ENCODE results near the gene RAB3GAP1.

Gene RAB3GAP1

DNA sequence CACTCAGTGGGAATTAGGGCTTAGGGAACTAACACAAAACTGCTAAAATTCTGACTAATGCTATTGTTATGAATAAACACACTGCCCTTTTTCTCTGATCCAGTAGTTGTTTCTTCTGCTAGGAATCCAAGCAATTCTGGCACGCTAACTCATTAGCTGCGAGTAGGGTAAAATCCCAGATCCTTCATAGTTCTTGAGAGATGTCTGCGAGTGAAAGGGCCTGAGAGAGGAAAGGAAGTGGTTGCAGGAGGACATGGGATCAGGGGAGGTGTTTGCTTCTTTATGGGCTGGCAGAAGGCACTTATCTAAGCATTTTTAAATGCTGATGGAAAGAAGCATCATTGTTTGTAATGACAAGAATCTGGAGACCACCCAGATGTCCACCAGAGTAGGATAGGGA, 14.3 kb upstream of the RAB3GAP1 start:
- DNase-seq (ENCODE audit: low read depth) = peak; percentile 26
- TF ChIP-seq, protein P1, sequence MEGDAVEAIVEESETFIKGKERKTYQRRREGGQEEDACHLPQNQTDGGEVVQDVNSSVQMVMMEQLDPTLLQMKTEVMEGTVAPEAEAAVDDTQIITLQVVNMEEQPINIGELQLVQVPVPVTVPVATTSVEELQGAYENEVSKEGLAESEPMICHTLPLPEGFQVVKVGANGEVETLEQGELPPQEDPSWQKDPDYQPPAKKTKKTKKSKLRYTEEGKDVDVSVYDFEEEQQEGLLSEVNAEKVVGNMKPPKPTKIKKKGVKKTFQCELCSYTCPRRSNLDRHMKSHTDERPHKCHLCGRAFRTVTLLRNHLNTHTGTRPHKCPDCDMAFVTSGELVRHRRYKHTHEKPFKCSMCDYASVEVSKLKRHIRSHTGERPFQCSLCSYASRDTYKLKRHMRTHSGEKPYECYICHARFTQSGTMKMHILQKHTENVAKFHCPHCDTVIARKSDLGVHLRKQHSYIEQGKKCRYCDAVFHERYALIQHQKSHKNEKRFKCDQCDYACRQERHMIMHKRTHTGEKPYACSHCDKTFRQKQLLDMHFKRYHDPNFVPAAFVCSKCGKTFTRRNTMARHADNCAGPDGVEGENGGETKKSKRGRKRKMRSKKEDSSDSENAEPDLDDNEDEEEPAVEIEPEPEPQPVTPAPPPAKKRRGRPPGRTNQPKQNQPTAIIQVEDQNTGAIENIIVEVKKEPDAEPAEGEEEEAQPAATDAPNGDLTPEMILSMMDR (conservative IDR thresholded peaks at IDR 0.05; ENCODE audit: low read depth, low read length) = no peak
- no peak overlapping the region for H3K4me3 ChIP-seq (ENCODE audit: low read depth, low read length)

DNA sequence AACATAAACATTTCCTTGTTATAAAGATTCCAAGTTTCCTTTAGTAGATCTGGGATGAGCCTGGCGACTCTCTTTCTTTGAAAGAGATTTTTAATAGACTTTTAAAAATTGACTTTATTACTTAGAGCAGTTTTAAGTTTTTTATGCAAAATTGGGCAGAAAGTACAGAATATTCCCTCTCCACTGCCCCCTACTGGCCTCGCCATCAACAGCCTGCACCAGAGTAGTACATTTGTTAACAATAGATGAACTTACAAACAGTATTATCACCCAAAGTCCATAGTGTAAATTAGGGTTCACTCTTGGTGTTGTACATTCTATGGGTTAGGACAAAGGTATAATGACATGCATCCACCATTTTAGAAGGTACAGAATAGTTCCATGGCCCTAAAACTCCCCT, 8.7 kb upstream of the RAB3GAP1 start:
- TF ChIP-seq, protein P1 (conservative IDR thresholded peaks at IDR 0.05; ENCODE audit: low read depth, low read length) = peak; percentile 68
- DNase-seq (ENCODE audit: low read depth) = peak; percentile 12
- no peak overlapping the region for H3K4me3 ChIP-seq (ENCODE audit: low read depth, low read length)

DNA sequence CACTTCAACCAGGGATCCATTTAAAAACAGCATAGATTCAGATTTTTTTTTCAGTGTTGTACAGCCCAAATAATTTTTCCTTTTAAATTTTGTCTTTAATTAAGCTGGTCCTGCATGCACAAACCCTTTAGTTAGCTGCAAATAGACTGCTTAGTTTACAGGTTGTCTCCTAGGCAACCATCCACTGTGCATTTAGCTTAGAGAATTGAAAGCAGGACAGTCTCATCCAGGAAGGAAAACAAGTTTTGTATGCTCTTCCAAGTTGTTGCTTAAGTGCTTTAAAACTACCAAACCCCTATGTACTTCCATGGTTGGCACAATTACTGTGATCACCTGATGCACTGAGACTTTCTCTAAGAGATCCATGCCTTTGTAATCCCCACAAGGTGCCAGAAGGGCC, 4.8 kb upstream of the RAB3GAP1 start, which contains the start of gene MAP3K19:
MAP3K19 (minus strand) TSS at position 148 of the 400 bp plus-strand sequence. CDS start 22,800 bp downstream, outside the sequence.
- H3K4me3 ChIP-seq (ENCODE audit: low read depth, low read length) = no peak within 1 kb of the TSS
- peak; percentile 5 for DNase-seq (ENCODE audit: low read depth)
- TF ChIP-seq, protein P1 (conservative IDR thresholded peaks at IDR 0.05; ENCODE audit: low read depth, low read length) = no peak

DNA sequence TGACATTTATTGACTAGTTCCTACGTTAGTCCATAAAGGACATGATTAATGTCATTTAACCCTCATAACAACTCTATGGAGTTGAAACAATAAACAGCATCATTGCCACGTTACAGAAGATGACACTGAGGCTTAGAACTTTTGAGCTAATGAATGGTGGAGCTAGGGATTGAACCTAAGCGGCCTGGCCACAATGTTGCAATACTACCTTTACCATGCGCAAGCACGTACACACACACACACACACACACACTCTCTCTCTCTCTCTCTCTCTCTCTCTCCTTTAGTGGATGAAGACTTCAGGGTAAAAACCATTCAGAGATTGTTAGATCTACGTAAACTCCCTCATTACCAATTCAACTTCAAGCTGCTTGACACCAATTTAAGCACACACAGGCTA, 4.0 kb upstream of the RAB3GAP1 start:
- TF ChIP-seq, protein P1 (conservative IDR thresholded peaks at IDR 0.05; ENCODE audit: low read depth, low read length) = no peak
- H3K4me3 ChIP-seq (ENCODE audit: low read depth, low read length) = no peak overlapping the region
- DNase-seq (ENCODE audit: low read depth) = no peak

DNA sequence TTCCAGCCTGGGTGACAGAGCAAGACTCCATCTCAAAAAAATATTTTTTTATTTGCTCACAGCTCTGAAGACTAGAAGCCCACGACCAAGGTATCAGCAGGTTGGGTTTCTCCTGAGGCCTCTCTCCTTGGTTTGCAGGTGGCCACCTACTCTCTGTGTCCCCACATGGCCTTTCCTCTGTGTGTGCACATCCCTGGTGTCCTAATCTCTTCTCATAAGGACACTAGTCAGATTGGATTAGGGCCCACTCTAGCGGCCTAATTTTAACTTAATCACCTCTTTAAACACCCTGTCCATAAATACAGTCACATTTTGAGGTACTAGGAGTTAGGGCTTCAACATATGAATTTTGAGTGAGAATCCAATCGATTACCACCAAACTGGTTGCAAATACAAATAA, 2.0 kb upstream of the RAB3GAP1 start:
- H3K4me3 ChIP-seq (ENCODE audit: low read depth, low read length) = no peak overlapping the region
- DNase-seq (ENCODE audit: low read depth) = no peak
- TF ChIP-seq, protein P1 (conservative IDR thresholded peaks at IDR 0.05; ENCODE audit: low read depth, low read length) = no peak

DNA sequence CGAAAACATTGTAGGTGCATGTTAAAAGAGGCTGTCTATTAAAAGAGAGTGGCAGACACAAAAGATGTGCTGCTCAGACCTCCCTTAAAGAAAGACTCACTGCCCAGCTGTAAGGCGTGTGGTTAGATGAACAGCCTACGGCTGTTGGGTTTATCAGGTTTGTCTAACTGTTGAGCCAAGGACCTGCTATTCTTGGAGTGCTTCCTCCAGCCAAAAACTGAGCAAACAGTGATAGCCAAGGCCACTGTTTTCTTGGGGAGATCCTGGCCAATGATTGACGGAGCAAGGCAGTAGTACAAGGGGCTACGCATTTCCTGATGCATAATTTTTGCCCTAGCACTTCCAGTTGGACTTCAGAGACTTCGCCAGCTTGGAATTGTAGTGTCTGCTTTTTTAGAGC, 1.4 kb upstream of the RAB3GAP1 start:
- H3K4me3 ChIP-seq (ENCODE audit: low read depth, low read length) = no peak overlapping the region
- TF ChIP-seq, protein P1 (conservative IDR thresholded peaks at IDR 0.05; ENCODE audit: low read depth, low read length) = no peak
- no peak for DNase-seq (ENCODE audit: low read depth)

DNA sequence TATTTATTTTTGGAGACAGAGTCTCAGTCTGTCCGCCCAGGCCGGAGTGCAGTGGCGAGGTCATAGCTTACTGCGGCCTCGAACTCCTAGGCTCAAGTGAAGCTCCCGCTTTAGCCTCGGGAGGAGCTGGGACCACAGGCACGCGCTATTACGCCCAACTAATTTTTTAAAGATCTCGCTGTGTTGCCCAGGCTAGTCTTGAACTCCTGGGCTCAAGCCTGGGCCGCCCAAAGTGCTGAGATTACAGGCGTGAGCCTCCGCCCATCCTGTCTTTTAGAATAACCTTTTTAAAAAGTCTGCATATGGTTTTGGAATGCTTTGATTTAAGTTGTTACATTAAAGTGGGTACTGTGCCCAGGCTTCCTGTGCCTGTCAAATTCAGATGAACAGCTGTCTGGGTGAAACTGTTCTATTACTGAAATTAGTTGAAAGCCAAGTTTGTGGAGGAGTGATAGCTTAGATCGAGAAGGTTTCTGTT, 944 bp downstream of the RAB3GAP1 start:
- TF ChIP-seq, protein P1 (conservative IDR thresholded peaks at IDR 0.05; ENCODE audit: low read depth, low read length) = no peak
- H3K4me3 ChIP-seq (ENCODE audit: low read depth, low read length) = peak overlapping the region; percentile 79
- DNase-seq (ENCODE audit: low read depth) = peak; percentile 18
